SK-N-MC (cell line): ENCODE results near the gene GDA.

ENCODE experiments used
- DNase-seq: peaks from one replicate; pipeline ENCODE4 v3.0.0-alpha.2; 2011; ENCODE audit warnings: low read depth, low spot score
- H3K27ac ChIP-seq: fragments of 200-600 bp; sonication (generic); 2 replicates; pipeline ENCODE4 v1.5.1; 2016; ENCODE audit warnings: mixed run types
- H3K36me3 ChIP-seq: fragments of 200-600 bp; sonication (generic); 2 replicates; pipeline ENCODE4 v1.6.1; 2017; ENCODE audit warnings: antibody characterized with exemption, low read length, mixed read lengths; ENCODE audit not compliant: insufficient read depth
- H3K4me3 ChIP-seq: fragments of 200-600 bp; sonication (generic); 2 replicates; pipeline ENCODE4 v1.5.1; 2016
- H3K9ac ChIP-seq: fragments of 200-600 bp; sonication (generic); 2 replicates; pipeline ENCODE4 v1.8.0; 2017; ENCODE audit warnings: mixed run types, mixed read lengths; ENCODE audit not compliant: insufficient read length
- H3K9me3 ChIP-seq: fragments of 200-600 bp; sonication (generic); 2 replicates; pipeline ENCODE4 v1.6.1; 2017; ENCODE audit warnings: low read depth, mild to moderate bottlenecking, antibody characterized with exemption, low read length, moderate library complexity, mixed read lengths
- EZH2 ChIP-seq: fragments of 200-600 bp; sonication (generic); IDR thresholded peaks from one replicate; pipeline ENCODE4 v1.6.1; 2017; ENCODE audit warnings: antibody characterized with exemption
- FOXP2 ChIP-seq: optimal IDR thresholded peaks from 2 replicates; pipeline ENCODE3; 2011; ENCODE audit warnings: mild to moderate bottlenecking, moderate library complexity; ENCODE audit not compliant: insufficient read depth; ENCODE audit errors: extremely low read length, control extremely low read depth
- POLR2AphosphoS5 ChIP-seq: IDR thresholded peaks from 2 replicates; pipeline ENCODE4 v1.6.1; 2012; ENCODE audit warnings: mild to moderate bottlenecking, low read depth, low read length, borderline replicate concordance

GDA gene

GRCh38 chr9:72131206-72131605, 18.0 kb upstream of the GDA start:
- Histone ChIP-seq H3K9me3 (no peaks in the 10 kb centered on the region), H3K4me3 (no peak overlapping the region), H3K27ac (no peak overlapping the region), H3K9ac (no peak overlapping the region), H3K36me3 (no peaks in the 10 kb centered on the region)
- TF ChIP-seq POLR2AphosphoS5 (no peak), FOXP2 (no peak), EZH2 (no peak)
- DNase-seq = no peak

GRCh38 chr9:72132052-72132451, 17.2 kb upstream of the GDA start:
- Histone ChIP-seq H3K27ac (no peak overlapping the region), H3K9ac (no peak overlapping the region), H3K9me3 (no peaks in the 10 kb centered on the region), H3K36me3 (no peaks in the 10 kb centered on the region), H3K4me3 (no peak overlapping the region)
- TF ChIP-seq POLR2AphosphoS5 = no peak
- TF ChIP-seq EZH2 = no peak
- no peak for TF ChIP-seq FOXP2
- no peak for DNase-seq

GRCh38 chr9:72133365-72134035, 15.7 kb upstream of the GDA start:
- TF ChIP-seq EZH2 (no peak), FOXP2 (no peak), POLR2AphosphoS5 (no peak)
- no peaks in the 10 kb centered on the region for H3K9me3 ChIP-seq
- no peak overlapping the region for H3K27ac ChIP-seq
- H3K4me3 ChIP-seq = no peak overlapping the region
- no peak overlapping the region for H3K9ac ChIP-seq
- no peaks in the 10 kb centered on the region for H3K36me3 ChIP-seq
- no peak for DNase-seq

- no peak overlapping the region for H3K4me3 ChIP-seq
- H3K36me3 ChIP-seq = no peaks in the 10 kb centered on the region
- no peak for DNase-seq
- no peak overlapping the region for H3K9ac ChIP-seq
- no peaks in the 10 kb centered on the region for H3K9me3 ChIP-seq
- TF ChIP-seq FOXP2 (no peak), POLR2AphosphoS5 (no peak), EZH2 (no peak)
- H3K27ac ChIP-seq = no peak overlapping the region
Measured at GRCh38 chr9:72134801-72135200, 14.4 kb upstream of the GDA start.

- Histone ChIP-seq H3K27ac (no peak overlapping the region), H3K9me3 (no peaks in the 10 kb centered on the region), H3K36me3 (no peaks in the 10 kb centered on the region), H3K9ac (no peak overlapping the region), H3K4me3 (no peak overlapping the region)
- no peak for DNase-seq
- TF ChIP-seq EZH2 = no peak
- TF ChIP-seq POLR2AphosphoS5 = no peak
- TF ChIP-seq FOXP2 = no peak
Measured at GRCh38 chr9:72137697-72138365, 11.4 kb upstream of the GDA start.

- no peak overlapping the region for H3K27ac ChIP-seq
- H3K4me3 ChIP-seq = no peak overlapping the region
- no peak for DNase-seq
- no peak overlapping the region for H3K9ac ChIP-seq
- no peaks in the 10 kb centered on the region for H3K36me3 ChIP-seq
- TF ChIP-seq FOXP2 = no peak
- no peak for TF ChIP-seq EZH2
- TF ChIP-seq POLR2AphosphoS5 = no peak
- no peaks in the 10 kb centered on the region for H3K9me3 ChIP-seq
Measured at GRCh38 chr9:72139226-72139625, 10.0 kb upstream of the GDA start.

- no peak for DNase-seq
- no peak overlapping the region for H3K27ac ChIP-seq
- no peaks in the 10 kb centered on the region for H3K9me3 ChIP-seq
- no peak overlapping the region for H3K4me3 ChIP-seq
- H3K9ac ChIP-seq = no peak overlapping the region
- no peak for TF ChIP-seq FOXP2
- no peak for TF ChIP-seq EZH2
- TF ChIP-seq POLR2AphosphoS5 = no peak
- H3K36me3 ChIP-seq = no peaks in the 10 kb centered on the region
Measured at GRCh38 chr9:72140586-72140985, 8.7 kb upstream of the GDA start.

- no peaks in the 10 kb centered on the region for H3K36me3 ChIP-seq
- H3K9me3 ChIP-seq = no peaks in the 10 kb centered on the region
- H3K9ac ChIP-seq = no peak overlapping the region
- no peak for DNase-seq
- TF ChIP-seq POLR2AphosphoS5 (no peak), EZH2 (no peak), FOXP2 (no peak)
- H3K27ac ChIP-seq = no peak overlapping the region
- H3K4me3 ChIP-seq = no peak overlapping the region
Measured at GRCh38 chr9:72141484-72141883, 7.8 kb upstream of the GDA start.

GRCh38 chr9:72144756-72145492, 4.3 kb upstream of the GDA start:
- no peak overlapping the region for H3K9ac ChIP-seq
- TF ChIP-seq POLR2AphosphoS5 (no peak), FOXP2 (no peak), EZH2 (no peak)
- H3K36me3 ChIP-seq = no peaks in the 10 kb centered on the region
- no peak overlapping the region for H3K27ac ChIP-seq
- H3K9me3 ChIP-seq = no peaks in the 10 kb centered on the region
- DNase-seq = no peak
- H3K4me3 ChIP-seq = no peak overlapping the region
